T-helper 9 cell (primary cell): ENCODE data around the gene MIPOL1.
"Not testable (repeated sequence)": the region's sequence is repeated elsewhere in the genome, so short reads cannot be mapped to it uniquely, and the experiment has no call there.

ENCODE experiments used
- DNase-seq: peaks from one replicate; pipeline ENCODE4 v3.0.0-alpha.2; 2020

Gene MIPOL1

DNA sequence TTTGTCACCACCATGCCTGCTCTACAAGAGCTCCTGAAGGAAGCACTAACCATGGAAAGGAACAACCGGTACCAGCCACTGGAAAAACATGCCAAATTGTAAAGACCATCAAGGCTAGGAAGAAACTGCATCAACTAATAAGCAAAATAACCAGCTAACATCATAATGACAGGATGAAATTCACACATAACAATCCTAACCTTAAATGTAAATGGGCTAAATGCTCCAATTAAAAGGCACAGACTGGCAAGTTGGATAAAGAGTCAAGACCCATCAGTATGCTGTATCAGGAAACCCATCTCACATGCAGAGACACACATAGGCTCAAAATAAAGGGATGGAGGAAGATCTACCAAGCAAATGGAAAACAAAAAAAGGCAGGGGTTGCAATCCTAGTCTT lies 97.5 kb downstream of the MIPOL1 start:
- not testable (repeated sequence) for DNase-seq

DNA sequence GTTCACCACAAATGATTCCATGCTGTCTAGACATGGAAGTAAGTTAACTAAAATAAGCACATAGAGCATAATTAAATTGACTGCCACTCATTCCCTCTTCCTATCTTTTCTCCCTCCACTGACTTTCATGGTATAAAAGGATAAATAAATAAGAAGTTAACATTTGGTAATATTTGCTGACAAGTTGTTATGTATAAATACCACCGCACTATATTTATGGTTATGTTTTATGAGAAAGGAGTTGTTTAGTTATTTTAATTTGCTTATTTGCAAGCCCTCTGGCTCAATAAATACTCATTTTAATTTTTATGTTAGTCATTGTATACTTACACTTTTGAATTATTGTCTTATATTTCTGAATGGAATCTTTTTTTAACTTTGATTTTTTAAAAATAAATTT lies 113.5 kb downstream of the MIPOL1 start:
- DNase-seq: no peak

DNA sequence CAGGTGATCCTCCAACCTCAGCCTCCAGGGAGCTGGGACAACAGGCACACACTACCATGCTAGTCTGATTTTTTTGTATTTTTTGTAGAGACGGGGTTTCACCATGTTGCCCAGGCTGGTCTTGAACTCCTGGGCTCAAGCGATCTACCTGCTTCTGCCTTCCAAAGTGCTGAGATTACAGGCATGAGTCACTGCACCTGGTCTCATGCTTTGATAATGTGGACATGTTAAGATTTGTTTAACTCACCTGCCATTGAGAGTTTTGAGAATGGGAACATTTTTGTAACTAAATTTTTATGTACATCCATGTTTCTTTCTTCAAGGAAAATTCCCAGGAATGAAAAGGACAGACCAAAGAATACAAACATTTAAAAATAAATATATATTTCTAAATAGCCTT lies 121.2 kb downstream of the MIPOL1 start:
- no peak for DNase-seq

- DNase-seq: no peak
Observed at GRCh38 chr14:37320106-37320505, 122.4 kb downstream of the MIPOL1 start.

- no peak for DNase-seq
Observed at GRCh38 chr14:37325332-37325731, 127.6 kb downstream of the MIPOL1 start.

GRCh38 chr14:37326434-37326833 lies 128.7 kb downstream of the MIPOL1 start:
- no peak for DNase-seq

GRCh38 chr14:37327933-37328332 lies 130.2 kb downstream of the MIPOL1 start:
- DNase-seq: not testable (repeated sequence)

- no peak for DNase-seq
Observed at GRCh38 chr14:37328673-37329072, 130.9 kb downstream of the MIPOL1 start.

DNA sequence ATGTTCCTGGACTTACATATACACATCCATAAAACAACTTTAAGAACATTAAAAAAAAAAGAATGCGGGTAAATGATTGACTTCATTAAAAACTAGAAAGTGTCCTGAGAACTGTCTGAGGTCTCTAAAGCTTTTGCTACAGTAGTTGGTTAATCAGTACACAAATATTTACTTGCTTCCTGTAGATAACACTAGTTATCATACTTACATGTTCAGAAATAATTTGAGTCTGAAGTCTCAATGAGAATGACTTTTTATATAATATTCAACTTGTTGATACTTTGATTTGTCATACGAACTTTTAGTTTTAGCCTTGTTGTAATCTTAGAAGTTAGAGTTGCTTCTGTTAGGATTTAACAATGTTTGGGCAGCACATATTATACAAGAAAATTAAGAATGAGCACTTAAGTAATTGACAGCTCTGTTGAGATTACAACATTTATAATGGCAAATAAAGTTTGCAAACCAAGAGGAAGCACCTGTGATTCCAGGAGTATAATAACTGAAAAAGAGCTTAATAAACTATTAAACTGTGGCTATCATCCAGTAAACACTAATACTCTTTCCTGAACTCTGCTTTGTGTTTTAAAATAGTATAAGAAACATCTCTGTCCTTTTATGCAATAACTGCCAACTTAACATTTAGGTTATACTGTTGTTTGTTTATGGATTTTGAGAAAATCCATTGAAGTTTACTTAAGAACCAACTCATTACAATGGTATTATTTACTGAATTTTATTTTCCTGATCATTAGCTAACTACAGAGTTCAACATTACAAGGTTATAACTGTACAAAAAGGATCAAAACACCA lies 131.7 kb downstream of the MIPOL1 start:
- DNase-seq: no peak

DNA sequence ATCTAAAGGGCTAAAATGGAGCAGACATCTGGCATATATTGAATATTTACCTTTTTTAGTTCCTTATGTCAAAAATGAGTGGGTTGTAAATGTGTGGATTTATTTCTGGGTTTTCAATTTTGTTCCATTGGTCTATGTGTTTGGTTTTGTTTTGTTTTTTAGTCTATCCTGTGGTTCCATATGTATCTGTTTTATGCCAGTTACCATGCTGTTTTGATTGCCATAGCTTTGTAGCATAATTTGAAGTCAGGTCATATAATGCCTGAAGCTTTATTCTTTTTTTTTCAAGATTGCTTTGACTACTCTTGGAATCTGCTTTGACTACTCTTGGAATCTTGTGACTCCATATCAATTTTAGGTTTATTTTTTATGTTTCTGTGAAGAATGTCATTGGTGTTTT lies 133.2 kb downstream of the MIPOL1 start:
- no peak for DNase-seq

DNA sequence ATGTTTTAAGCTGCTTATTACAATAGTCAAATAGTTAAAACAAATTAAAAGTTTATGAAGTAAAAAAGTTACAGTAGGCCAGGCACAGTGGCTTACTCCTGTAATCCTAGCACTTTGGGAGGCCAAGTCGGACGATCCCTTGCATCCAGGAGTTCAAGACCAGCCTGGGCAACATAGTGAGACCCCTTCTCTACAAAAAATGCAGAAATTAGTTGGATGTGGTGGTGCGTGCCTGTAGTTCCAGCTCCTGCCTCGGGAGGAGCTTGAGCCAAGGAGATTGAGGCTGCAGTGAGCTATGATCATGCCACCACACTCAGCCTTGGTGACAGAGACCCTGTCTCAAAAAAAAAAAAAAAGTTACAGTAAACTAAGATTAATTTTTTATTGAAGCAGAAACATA lies 142.6 kb downstream of the MIPOL1 start:
- DNase-seq: no peak

DNA sequence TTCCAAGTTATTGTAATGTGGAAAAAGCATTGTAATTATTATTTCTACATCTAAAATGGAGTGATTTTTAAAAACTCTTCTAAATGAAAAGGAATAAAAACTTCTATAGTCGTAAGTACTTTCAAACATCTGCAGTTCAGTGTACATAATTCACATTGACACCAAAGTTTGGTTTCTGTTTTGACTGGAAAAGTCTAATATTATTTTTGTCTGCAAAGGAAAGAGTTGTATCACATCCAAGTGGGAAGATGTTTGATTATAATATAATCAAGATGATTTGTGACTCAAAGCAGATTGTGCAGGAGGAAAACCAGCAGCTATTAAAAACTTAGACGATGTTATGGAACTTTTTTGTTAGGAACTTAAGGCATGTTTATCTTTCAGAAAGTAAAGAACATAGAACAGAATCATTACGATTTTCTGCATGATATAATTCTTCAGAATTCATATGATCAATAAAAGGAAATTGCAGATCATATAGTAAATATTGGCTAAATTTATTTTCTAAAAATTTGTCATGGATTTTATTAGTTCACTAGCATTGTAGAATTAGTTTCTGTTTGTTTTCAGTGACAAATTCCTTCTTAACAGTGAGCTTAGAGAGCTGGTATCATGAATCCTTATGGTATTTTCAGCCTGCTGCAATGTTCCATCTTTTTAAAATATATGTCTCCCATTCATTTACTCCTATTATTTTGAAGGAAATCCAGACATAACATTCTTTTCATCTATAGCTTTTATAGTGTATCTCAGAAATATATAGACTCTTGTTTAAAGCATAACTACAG lies 145.8 kb downstream of the MIPOL1 start:
- DNase-seq: no peak

GRCh38 chr14:37363661-37364060 lies 165.9 kb downstream of the MIPOL1 start:
- no peak for DNase-seq

- DNase-seq: no peak
Observed at GRCh38 chr14:37369425-37369824, 171.7 kb downstream of the MIPOL1 start.

DNA sequence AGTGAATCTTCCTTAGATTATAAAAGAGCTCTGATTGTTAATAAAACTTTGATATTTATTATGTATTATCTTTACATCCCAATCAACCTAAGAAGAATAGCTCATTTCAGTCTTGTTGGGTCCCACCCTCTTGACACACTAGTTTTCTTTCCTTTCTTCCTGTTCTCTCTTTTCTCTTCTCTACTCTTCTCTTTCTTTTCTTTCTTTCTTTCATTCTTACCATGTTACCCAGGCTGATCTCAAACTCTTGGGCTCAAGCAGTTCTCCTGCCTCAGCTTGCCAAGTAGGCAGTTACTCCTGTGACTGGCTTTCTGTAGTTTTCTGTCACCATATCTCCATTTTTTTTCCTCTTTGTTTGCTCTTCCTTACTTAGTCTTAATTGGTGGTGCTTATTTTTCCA lies 177.8 kb downstream of the MIPOL1 start:
- no peak for DNase-seq

- DNase-seq: no peak
Observed at GRCh38 chr14:37376944-37377609, 179.3 kb downstream of the MIPOL1 start.

- no peak for DNase-seq
Observed at GRCh38 chr14:37384870-37385596, 187.3 kb downstream of the MIPOL1 start.

DNA sequence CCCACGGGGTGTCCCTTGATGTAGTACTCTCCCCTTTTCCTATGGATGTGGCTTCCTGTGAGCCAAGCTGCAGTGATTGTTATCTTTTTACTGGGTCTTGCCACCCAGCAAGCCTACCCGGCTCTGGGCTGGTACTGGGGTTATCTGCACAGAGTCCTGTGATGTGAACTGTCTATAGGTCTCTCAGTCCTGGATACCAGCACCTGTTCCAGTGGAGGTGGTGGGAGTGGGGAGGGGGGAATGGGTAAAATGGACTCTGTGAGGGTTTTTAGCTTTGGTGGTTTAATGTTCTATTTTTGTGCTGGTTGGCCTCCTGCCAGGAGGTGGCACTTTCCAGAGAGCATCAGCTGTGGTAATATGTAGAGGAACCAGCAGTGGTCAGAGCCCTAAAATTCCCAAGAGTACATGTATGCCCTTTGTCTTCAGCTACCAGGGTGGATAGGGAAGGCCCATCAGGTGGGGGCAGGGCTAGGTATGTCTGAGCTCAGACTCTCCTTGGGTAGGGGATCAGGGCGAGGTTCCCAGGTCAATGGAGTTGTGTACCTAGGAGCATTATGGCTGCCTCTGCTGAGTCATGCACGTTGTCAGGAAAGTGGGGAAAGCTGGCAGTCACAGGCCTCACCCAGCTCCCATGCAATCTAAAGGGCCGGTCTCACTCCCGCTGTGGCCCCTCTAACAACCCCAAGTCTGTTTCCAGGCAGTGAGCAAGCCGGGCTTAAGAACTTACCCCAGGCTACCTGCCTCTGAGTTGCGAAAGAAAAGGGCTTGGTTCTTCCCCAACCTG lies 199.6 kb downstream of the MIPOL1 start:
- DNase-seq: not testable (repeated sequence)

DNA sequence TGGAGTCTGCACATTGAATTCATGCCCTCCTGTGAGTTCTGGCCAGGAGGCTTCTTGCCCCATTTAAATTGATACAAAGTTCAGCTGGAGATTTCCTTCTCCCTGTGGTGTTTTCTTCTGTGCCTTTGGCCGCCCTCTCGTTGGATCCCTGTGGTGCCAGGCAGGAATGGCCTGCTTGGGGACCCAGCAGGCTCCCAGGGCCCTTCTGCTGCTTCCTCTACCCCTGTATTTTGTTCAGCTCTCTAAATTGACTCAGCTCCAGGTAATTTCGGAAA lies 200.1 kb downstream of the MIPOL1 start:
- no peak for DNase-seq

DNA sequence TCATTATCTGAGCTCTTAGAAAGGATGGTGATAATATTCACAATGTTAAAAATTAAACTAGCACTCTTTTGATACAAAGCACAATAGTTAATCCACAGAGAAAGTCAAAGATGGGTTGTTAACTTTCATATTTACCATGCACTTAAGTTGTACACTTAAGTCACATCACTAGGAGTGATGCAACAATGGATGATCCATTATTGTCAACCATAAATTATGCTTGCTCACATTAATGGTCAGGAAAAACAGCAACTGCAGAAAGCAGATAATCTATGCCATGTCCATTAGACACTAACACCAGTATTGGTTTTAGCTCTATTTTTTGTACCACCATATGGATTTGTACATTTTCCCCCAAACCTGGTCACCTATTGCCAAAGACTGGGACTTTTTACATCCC lies 201.8 kb downstream of the MIPOL1 start:
- no peak for DNase-seq

GRCh38 chr14:37401093-37401492 lies 203.4 kb downstream of the MIPOL1 start:
- no peak for DNase-seq

- no peak for DNase-seq
Observed at GRCh38 chr14:37403626-37404025, 205.9 kb downstream of the MIPOL1 start.
